Upper lobe of left lung (tissue), 4 donors: ENCODE results near the gene CYP2E1.

Experiments
- POLR2A ChIP-seq, 4 donors: fragments of 450-650 bp; IDR thresholded peaks; one replicate each; pipeline ENCODE4 v1.5.1; 2016 to 2017; ENCODE audit warnings: antibody characterized with exemption in 4 of 4, mild to moderate bottlenecking in 2 of 4
- TF ChIP-seq, protein P1 (sequence below), 6 experiments: fragments of 450-650 bp in 4 of 6; fragments of 200-600 bp in 2 of 6; sonication (generic) in 2 of 6; IDR thresholded peaks; one replicate each; pipeline ENCODE4 v1.5.1; 2016 to 2019; ENCODE audit warnings: antibody characterized with exemption in 6 of 6

DNA sequence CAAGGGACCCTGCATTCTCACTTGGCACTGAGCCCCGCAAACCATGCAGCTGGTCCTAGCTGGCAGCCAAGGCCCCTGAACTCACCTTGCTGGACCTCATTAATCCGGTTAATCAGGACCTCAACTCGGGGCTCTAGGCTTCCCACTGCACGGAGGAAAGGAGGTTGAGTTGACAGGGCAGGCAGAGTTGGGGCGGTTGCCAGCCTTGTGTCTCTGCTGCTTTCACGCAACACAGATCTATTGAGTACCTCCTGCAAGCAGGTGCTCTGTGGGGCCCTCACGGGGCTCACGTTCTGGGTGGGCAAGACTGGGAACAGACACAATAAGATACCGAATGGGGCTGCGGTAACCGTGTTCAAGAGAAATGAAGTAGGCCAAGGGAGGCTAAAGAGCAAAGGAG lies 32.1 kb downstream of the CYP2E1 start:
- TF ChIP-seq, protein P1, sequence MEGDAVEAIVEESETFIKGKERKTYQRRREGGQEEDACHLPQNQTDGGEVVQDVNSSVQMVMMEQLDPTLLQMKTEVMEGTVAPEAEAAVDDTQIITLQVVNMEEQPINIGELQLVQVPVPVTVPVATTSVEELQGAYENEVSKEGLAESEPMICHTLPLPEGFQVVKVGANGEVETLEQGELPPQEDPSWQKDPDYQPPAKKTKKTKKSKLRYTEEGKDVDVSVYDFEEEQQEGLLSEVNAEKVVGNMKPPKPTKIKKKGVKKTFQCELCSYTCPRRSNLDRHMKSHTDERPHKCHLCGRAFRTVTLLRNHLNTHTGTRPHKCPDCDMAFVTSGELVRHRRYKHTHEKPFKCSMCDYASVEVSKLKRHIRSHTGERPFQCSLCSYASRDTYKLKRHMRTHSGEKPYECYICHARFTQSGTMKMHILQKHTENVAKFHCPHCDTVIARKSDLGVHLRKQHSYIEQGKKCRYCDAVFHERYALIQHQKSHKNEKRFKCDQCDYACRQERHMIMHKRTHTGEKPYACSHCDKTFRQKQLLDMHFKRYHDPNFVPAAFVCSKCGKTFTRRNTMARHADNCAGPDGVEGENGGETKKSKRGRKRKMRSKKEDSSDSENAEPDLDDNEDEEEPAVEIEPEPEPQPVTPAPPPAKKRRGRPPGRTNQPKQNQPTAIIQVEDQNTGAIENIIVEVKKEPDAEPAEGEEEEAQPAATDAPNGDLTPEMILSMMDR (IDR thresholded peaks at IDR 0.05) = no peak
- no peak for TF ChIP-seq POLR2A (IDR thresholded peaks at IDR 0.05)
